ENCODE measurements around the gene NTNG2. TPM values are rescaled to one million over a fixed set of nuclear protein-coding genes. Genes with fewer than 3 reads are reported as not detected.
A peak's percentile ranks its signal among the peaks of the same experiment; 100 is the strongest.

Gene NTNG2
- total RNA-seq, 1 donor from 2014 or later, result 0.77 TPM

GRCh38 chr9:132201139-132201538 is 39.3 kb downstream of the NTNG2 start:
- no peak for DNase-seq (ENCODE audit: low read depth in 2 of 2)

GRCh38 chr9:132201780-132202703 is 40.2 kb downstream of the NTNG2 start:
- DNase-seq (ENCODE audit: low read depth in 2 of 2), result no peak

GRCh38 chr9:132204883-132205282 is 43.0 kb downstream of the NTNG2 start:
- no peak for DNase-seq (ENCODE audit: low read depth in 2 of 2)

GRCh38 chr9:132207215-132207614 is 45.4 kb downstream of the NTNG2 start:
- DNase-seq (ENCODE audit: low read depth in 2 of 2), result no peak

DNA sequence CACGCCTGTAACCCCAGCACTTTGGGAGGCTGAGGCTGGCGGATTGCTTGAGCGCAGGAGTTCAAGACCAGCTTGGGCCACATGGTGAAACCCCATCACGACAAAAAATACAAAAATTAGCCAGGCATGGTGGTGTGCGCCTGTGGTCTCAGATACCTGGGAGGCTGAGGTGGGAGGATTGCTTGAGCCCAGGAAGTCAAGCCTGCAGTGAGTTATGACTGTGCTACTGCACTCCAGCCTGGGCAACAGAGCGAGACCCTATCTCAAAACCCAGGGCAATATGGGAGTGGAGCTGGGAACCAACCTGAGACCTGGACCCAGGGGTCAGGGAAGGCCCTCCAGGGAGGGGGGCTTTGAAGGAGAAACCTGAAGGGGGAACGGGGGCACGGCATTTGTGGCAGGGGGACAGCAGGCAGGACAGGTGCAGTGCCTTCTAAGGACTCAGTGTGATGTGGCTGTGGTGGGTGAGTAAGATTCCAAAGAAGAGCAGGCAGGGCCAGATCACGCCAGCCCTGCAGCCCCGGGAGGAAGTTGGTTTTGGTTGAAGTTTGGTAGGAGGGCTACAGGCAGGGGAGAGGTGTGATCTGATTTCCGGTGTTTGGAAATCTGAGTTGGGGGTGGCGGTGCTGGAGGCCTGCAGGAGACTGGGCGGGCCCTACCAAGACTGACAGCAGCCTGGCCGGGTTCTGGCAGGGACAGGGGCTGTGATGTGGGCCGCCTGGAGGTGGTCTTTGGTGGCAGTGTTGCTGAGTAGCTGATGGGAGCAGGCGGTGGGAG is 46.2 kb downstream of the NTNG2 start:
- DNase-seq (ENCODE audit: low read depth in 2 of 2), result no peak

DNA sequence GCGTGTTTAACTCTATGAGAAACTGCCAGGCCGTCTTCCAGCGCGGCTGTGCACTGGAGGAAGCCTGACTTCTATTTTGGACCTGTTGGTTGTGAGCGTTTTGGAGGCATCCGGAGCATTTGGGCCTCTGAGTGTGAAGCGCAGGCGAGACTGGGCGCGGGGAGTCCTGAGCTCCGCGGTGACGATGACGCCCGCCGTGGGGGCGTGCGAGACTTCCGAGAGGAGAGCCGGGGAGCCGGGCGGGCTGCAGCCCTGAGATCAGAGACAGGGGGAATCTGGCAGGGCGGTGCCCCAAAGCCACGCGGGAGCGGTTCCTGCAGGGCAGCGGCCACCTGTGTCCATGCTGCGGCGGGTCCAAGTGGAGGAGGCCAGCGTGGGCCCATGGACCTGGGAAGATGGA is 47.4 kb downstream of the NTNG2 start:
- DNase-seq (ENCODE audit: low read depth in 2 of 2), result no peak

- DNase-seq (ENCODE audit: low read depth in 2 of 2), result no peak
Measured at GRCh38 chr9:132210472-132211145, 48.8 kb downstream of the NTNG2 start.

DNA sequence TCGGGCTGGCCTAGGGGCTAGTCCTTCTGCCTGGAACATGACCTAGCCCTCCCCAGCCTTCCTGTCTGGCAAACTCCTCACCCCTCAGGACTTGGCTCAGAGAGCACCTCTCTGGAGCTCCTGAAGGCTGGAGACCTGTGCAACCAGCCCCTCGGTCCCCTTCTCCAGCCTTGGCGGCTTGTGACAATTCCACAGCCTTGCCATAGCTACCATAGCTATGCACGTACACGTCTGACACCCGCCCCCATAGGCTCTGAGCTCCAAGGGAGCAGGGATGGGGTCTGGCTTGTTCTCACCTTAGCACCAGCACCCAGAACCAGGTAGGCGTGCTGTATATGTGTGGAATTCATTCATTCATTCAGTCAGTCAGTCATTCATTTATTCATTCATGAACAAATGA is 49.7 kb downstream of the NTNG2 start:
- DNase-seq (ENCODE audit: low read depth in 2 of 2), result no peak

DNA sequence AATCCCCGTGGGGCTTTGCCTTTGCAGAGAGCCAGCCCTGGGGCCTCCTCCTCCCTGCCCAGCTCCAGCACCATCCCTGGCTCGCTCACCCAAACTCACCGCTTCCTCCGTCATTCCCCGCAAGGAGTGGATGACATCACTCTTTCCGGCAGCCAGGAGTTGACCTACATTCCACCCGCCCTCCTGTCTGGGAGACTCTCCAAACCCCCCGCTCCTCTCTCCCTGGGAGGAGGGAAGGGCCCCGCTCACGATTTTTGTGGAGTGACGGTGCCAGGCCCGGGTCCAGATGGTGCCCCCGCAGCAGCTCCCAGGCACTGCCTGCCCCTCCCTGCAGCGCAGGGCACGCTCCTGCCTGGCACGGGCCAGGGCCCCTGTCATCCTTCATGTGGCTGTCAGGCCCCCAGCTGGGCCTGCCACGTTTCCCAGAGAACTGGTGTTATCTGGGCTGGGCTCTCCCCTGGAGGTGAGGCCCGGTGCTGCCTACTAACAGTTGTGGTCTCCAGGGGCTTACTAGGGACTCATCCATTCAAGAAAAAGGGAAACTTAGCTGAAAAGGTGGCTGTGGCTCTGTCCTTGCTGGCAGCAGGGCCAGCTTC is 52.3 kb downstream of the NTNG2 start:
- DNase-seq (ENCODE audit: low read depth in 2 of 2), result peak in 1 of 2 donors; percentile 29

DNA sequence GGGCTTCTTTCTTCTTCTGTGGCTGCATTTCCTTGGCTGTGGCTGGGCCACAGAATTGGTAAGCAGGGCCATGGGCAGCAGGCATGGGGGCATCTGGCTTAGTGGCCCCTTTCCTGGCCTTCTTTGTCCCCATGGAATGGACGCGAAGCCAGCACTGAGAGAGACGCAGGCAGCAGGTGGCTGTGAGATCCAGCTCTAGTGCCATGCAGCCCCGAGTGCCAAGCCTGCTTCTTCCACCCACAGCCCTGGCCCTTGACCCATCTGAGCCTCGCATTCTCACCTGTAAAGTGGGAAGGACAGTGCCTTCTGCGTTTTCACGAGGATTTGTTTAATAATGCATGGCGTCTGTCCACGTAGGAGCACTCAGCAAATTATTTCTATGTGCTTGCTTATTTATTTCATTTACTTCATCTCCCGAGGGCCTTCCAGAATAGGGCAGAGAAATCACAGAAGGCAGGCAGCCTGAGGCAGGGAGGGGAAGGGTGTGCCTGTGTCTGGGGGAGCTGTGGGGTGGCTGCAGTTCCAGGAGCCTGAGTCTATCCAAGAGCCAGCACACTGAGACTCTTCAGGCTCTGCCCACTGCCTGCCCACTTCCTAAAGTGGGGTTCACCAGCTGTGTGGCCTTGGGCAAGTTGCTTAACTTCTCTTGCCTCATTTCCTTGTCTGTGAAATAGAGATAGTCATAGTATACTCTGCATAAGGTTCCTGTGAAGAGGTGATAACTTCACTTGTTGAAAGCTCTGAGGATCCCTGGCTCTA is 55.2 kb downstream of the NTNG2 start:
- no peak for DNase-seq (ENCODE audit: low read depth in 2 of 2)

- no peak for DNase-seq (ENCODE audit: low read depth in 2 of 2)
Measured at GRCh38 chr9:132218208-132218607, 56.4 kb downstream of the NTNG2 start.

DNA sequence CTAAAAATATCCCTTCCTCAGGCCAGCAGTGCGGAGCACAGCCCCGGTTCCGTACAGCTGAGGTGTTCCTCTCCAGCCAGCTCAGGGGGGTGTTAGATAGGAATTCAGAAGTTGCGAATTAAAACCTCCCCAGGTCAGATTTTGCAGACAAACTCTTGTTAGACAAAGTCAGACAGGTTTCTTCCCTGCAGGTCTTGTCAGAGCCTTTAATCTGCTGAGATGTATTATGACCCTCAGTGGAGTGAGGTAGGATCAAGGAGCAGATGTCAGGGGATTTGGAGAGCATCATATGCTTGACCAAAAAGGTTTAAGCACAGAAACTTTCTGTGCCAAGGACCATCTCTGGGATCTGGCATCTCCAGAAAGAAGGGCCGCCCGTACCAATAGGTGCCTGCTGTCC is 60.1 kb downstream of the NTNG2 start:
- no peak for DNase-seq (ENCODE audit: low read depth in 2 of 2)

DNA sequence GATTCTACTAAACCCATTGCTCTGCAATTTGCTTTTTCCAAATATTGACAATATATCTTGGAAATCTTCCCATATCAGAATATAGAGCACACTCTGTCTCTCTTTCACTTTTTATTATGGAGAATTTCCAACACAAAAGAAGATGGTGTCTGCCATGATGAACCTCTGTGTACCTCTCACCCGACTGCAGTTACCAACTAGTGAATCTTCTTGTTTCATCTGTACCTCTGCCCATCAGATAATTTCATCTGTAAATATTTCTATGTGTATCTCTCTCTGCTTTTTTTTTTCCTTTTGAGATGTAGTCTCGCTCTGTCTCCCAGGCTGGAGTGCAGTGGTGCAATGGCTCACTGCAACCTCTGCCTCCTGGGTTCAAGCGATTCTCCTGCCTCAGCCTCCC is 62.8 kb downstream of the NTNG2 start:
- no peak for DNase-seq (ENCODE audit: low read depth in 2 of 2)

DNA sequence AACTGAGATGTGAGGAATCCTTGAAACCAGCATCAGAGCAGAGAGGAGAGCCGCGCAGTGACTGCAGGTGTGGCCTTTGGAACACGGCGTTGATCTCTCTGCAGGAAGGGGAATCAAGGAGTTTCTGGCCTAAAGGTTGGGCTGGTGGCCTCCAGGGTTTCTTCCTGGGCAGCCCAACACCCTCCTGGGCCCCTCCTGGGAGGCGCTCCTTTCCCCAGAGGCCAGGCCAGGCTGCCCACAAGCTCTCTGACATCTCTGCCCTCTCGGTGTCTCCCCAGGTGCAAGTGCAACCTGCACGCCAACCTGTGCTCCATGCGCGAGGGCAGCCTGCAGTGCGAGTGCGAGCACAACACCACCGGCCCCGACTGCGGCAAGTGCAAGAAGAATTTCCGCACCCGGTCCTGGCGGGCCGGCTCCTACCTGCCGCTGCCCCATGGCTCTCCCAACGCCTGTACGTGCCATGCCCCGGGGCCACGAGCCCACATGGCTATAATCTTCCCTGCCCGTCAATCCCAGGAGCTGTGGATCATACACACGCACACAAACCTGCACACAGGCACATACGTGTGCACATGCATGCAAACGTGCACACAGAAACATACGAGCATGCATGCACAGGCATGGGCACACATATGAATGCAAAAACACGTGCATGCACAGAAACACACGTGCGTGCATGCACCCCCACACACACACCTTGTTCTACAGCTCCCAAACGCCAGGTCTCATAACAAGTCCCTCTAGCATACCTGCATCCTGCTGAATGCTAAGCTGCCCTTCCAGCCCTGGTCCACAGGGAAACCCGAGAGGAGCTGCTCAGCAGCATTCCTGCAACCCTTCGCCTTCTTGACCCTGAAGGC is 64.9 kb downstream of the NTNG2 start:
- no peak for DNase-seq (ENCODE audit: low read depth in 2 of 2)

GRCh38 chr9:132228062-132228461 is 66.2 kb downstream of the NTNG2 start:
- DNase-seq (ENCODE audit: low read depth in 2 of 2), result no peak

GRCh38 chr9:132230605-132231004 is 68.7 kb downstream of the NTNG2 start:
- no peak for DNase-seq (ENCODE audit: low read depth in 2 of 2)

- DNase-seq (ENCODE audit: low read depth in 2 of 2), result no peak
Measured at GRCh38 chr9:132231019-132231701, 69.3 kb downstream of the NTNG2 start.

DNA sequence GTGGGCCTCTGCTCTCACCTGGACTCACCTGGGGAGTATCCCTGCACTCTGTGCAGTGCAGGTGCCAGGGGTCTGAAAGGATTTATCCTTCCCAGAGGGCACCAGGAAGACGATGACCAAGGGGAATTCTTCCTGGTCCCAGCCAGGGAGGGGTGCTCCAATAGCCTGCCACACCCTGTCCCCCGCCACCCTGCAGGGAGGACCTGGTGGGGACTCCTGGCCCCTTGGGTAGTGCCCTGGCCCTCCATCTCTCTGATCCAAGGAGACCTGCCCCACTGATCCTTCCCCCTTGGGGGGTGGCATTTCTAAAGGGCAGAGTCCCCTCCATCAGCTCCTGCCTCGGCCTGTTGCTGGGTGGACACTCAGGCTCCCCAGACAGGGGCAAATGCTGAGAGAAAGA is 70.7 kb downstream of the NTNG2 start:
- DNase-seq (ENCODE audit: low read depth in 2 of 2), result no peak

GRCh38 chr9:132233138-132233537 is 71.3 kb downstream of the NTNG2 start:
- DNase-seq (ENCODE audit: low read depth in 2 of 2), result no peak

All from dermis microvascular lymphatic vessel endothelial cell (primary cell).